HCT116 (cell line): Measurements from ENCODE around the gene ADD3. TPM values are rescaled to one million over a fixed set of nuclear protein-coding genes. Genes with fewer than 3 reads are reported as not detected.

Experiments used
- ATAC-seq: fragments of 200-7000 bp; cut with Tn5 transposase; 2 replicates; pipeline ENCODE4 v1.9.1; 2020; ENCODE audit warnings: mild to moderate bottlenecking, moderate library complexity
- BruUV-seq: library from RNA; stranded (reverse); fragments of 400-500 nt; replicated peaks from 2 replicates; lab custom pipeline; 2021; lab: Mats Ljungman, UMichigan
- CTCF ChIA-PET: fragments of 300-600 bp; sonication (Branson Sonifier 250); formaldehyde crosslinking; loops from one replicate; lab custom pipeline; 2021; ENCODE audit warnings: antibody characterized with exemption; lab: Charles Lee
- POLR2A ChIA-PET: fragments of 300-600, 350-600 bp; sonication (Branson Sonifier 250); formaldehyde crosslinking; loops from one replicate; lab custom pipeline; 2021; ENCODE audit warnings: antibody characterized with exemption; lab: Charles Lee
- RAD21 ChIA-PET, 2 experiments: fragments of 300-600 bp; sonication (Branson Sonifier 250); formaldehyde crosslinking; loops; one replicate each; lab custom pipeline; 2023; ENCODE audit warnings: low total read pairs in 2 of 2; ENCODE audit not compliant: uncharacterized antibody in 2 of 2, unreplicated experiment in 2 of 2, low non-redundant PET in 1 of 2; lab: Charles Lee
- DNase-seq: peaks from one replicate; pipeline ENCODE4 v3.0.0-alpha.2; 2010; ENCODE audit warnings: low read depth, low spot score
- H2AFZ ChIP-seq: fragments of 200-600 bp; shearing (Covaris generic), sonication (generic); 2 replicates; pipeline ENCODE4 v1.6.1; 2017; ENCODE audit warnings: low read depth, mixed run types, mixed read lengths, antibody characterized with exemption, low read length; ENCODE audit not compliant: poor library complexity, severe bottlenecking
- H3K27ac ChIP-seq: 2 replicates; pipeline ENCODE4 v1.5.1; 2012; ENCODE audit warnings: low read depth, low read length
- H3K27me3 ChIP-seq: fragments of 200-600 bp; sonication (generic); 2 replicates; pipeline ENCODE4 v1.6.1; 2016; ENCODE audit warnings: mixed run types, low read length, mixed read lengths; ENCODE audit not compliant: insufficient read depth
- H3K36me3 ChIP-seq, 2 experiments: fragments of 200-500 bp in 1 of 2; fragments of 200-600 bp in 1 of 2; sonication (Bioruptor generic) in 1 of 2; sonication (generic) in 1 of 2; 2 replicates each; pipeline versions ENCODE4 v1.5.1 to v1.6.1; 2014 to 2016; ENCODE audit warnings: low read length in 2 of 2, inconsistent platforms in 1 of 2, mixed read lengths in 1 of 2, mixed run types in 1 of 2; ENCODE audit not compliant: insufficient read depth in 2 of 2, control insufficient read depth in 1 of 2
- H3K4me1 ChIP-seq, 2 experiments: fragments of 200-600 bp in 1 of 2; sonication (generic) in 1 of 2; 2 replicates each; pipeline versions ENCODE4 v1.5.1 to v1.6.1; 2012 to 2017; ENCODE audit warnings: low read length in 2 of 2, inconsistent platforms in 1 of 2, mild to moderate bottlenecking in 1 of 2, mixed read lengths in 1 of 2, mixed run types in 1 of 2, moderate library complexity in 1 of 2; ENCODE audit not compliant: insufficient read depth in 2 of 2, control insufficient read depth in 1 of 2
- H3K4me2 ChIP-seq: fragments of 200-600 bp; sonication (generic); 2 replicates; pipeline ENCODE4 v1.6.1; 2017; ENCODE audit warnings: mixed run types, low read length, mixed read lengths
- H3K4me3 ChIP-seq, 2 experiments: fragments of 200-600 bp in 1 of 2; sonication (generic) in 1 of 2; replicated peaks in 1 of 2; 2 replicates each; pipeline ENCODE4 v1.5.1; 2011 to 2016; ENCODE audit warnings: low read length in 2 of 2, control low read depth in 1 of 2, low read depth in 1 of 2, mild to moderate bottlenecking in 1 of 2, mixed read lengths in 1 of 2, mixed run types in 1 of 2
- H3K79me2 ChIP-seq: fragments of 200-600 bp; sonication (generic); 2 replicates; pipeline ENCODE4 v1.6.1; 2017; ENCODE audit warnings: mild to moderate bottlenecking, mixed run types, low read length, moderate library complexity, mixed read lengths; ENCODE audit not compliant: insufficient read depth
- H3K9ac ChIP-seq: fragments of 200-600 bp; sonication (generic); 2 replicates; pipeline ENCODE4 v1.6.1; 2016; ENCODE audit warnings: low read length, mixed read lengths
- H3K9me2 ChIP-seq: fragments of 200-600 bp; sonication (generic), shearing (Covaris generic); 2 replicates; pipeline ENCODE4 v1.6.1; 2017; ENCODE audit warnings: mixed run types, mild to moderate bottlenecking, moderate library complexity; ENCODE audit not compliant: insufficient read depth
- H3K9me3 ChIP-seq, 2 experiments: fragments of 200-500 bp in 1 of 2; fragments of 200-600 bp in 1 of 2; sonication (Bioruptor generic) in 1 of 2; sonication (generic) in 1 of 2; 2 replicates each; pipeline ENCODE4 v1.6.1; 2014 to 2017; ENCODE audit warnings: low read length in 2 of 2, mixed read lengths in 2 of 2, inconsistent platforms in 1 of 2, low read depth in 1 of 2, mild to moderate bottlenecking in 1 of 2, mixed run types in 1 of 2, moderate library complexity in 1 of 2; ENCODE audit not compliant: control insufficient read depth in 1 of 2, insufficient read depth in 1 of 2
- H4K20me1 ChIP-seq: fragments of 200-600 bp; sonication (generic), shearing (Covaris generic); 2 replicates; pipeline ENCODE4 v1.6.1; 2017; ENCODE audit warnings: mixed run types, mild to moderate bottlenecking, moderate library complexity; ENCODE audit not compliant: insufficient read depth
- CBX3 ChIP-seq: IDR thresholded peaks from 2 replicates; pipeline ENCODE4 v1.6.1; 2012; ENCODE audit warnings: low read depth
- ELF1 ChIP-seq: IDR thresholded peaks from 2 replicates; pipeline ENCODE4 v1.6.1; 2012; ENCODE audit warnings: low read depth, borderline replicate concordance
- JUND ChIP-seq: IDR thresholded peaks from 2 replicates; pipeline ENCODE4 v1.6.1; 2012
- POLR2AphosphoS5 ChIP-seq: IDR thresholded peaks from 2 replicates; pipeline ENCODE4 v1.6.1; 2011; ENCODE audit warnings: mild to moderate bottlenecking, low read depth, low read length, moderate library complexity
- intact Hi-C: fragments of 100-400 bp; cut with micrococcal nuclease; formaldehyde crosslinking; loops from 2 replicates; pipeline ENCODE4 v1.10.0; 2022
- total RNA-seq: library from RNA; stranded (reverse); gene quantifications from one replicate; pipeline ENCODE4 v1.2.1, GENCODE V29; 2021; ENCODE audit not compliant: unreplicated experiment

ADD3 gene
- total RNA-seq, 1 experiment from 2014 or later: 41.1 TPM

- no peaks in the 10 kb centered on the region for H3K79me2 ChIP-seq
- TF ChIP-seq JUND (no peak), CBX3 (no peak), POLR2AphosphoS5 (no peak)
- H3K4me3 ChIP-seq: no peak overlapping the region
- H3K4me2 ChIP-seq: no peak overlapping the region
- DNase-seq (no peak), ATAC-seq (no peak)
- no peaks in the 10 kb centered on the region for H3K4me1 ChIP-seq
- H2AFZ ChIP-seq: no peak overlapping the region
- ChIA-PET POLR2A (no interaction called here), RAD21 (no interaction called here), CTCF (no interaction called here)
- H4K20me1 ChIP-seq: no peaks in the 10 kb centered on the region
- intact Hi-C loops: no loop called here
- H3K36me3 ChIP-seq: no peaks in the 10 kb centered on the region
- H3K9me2 ChIP-seq: no peaks in the 10 kb centered on the region
- no peak overlapping the region for H3K27ac ChIP-seq
- H3K27me3 ChIP-seq: no peaks in the 10 kb centered on the region
- BruUV-seq: no TSS peak
- H3K9ac ChIP-seq: no peak overlapping the region
- H3K9me3 ChIP-seq: no peaks in the 10 kb centered on the region
Observed at GRCh38 chr10:110061687-110062086, 53.9 kb downstream of the ADD3 start.

- ChIA-PET CTCF (no interaction called here), POLR2A (no interaction called here), RAD21 (no interaction called here)
- Histone ChIP-seq H3K27ac (no peak overlapping the region), H3K36me3 (no peaks in the 10 kb centered on the region), H3K79me2 (no peaks in the 10 kb centered on the region), H3K27me3 (no peaks in the 10 kb centered on the region), H3K4me2 (no peak overlapping the region), H2AFZ (no peak overlapping the region), H3K9ac (no peak overlapping the region), H3K9me3 (no peaks in the 10 kb centered on the region), H3K9me2 (no peaks in the 10 kb centered on the region), H3K4me1 (peaks cover 3 to 14% of the 10 kb centered on the region in 2 experiments), H3K4me3 (no peak overlapping the region), H4K20me1 (no peaks in the 10 kb centered on the region)
- TF ChIP-seq ELF1: no peak
- DNase-seq (no peak), ATAC-seq (no peak)
- no TSS peak for BruUV-seq
- intact Hi-C loops: no loop called here
Observed at GRCh38 chr10:110065269-110065668, 57.5 kb downstream of the ADD3 start.
